Measurements from ENCODE around the gene ST6GAL1.
A peak's percentile ranks its signal among the peaks of the same experiment; 100 is the strongest.

Gene ST6GAL1

DNA sequence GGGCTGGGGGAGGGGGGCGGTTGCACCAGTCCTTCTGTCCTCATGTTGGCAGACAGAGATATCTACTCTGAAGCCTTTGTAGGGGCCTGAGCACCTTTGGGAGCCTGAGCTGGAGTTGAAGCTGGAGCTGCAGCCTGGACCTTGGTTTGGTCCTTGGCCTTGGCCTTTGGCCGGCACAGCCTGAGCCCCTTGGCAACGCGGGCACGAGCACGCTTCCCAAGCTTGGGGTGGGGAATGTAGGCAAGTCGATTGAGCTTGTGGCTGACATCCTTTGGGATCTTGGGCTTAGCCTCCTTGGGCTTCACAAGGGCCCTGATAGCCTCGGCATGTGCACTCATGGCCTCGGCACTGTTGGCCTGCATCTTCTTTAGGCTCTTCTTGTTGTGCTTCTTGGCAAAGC, 8.1 kb upstream of the ST6GAL1 start:
- no peak overlapping the region for H3K27ac ChIP-seq
- no peak for TF ChIP-seq CTCF (conservative IDR thresholded peaks at IDR 0.05)

GRCh38 chr3:186922790-186923189, 7.5 kb upstream of the ST6GAL1 start:
- no peak for TF ChIP-seq CTCF (conservative IDR thresholded peaks at IDR 0.05)
- H3K27ac ChIP-seq: no peak overlapping the region

DNA sequence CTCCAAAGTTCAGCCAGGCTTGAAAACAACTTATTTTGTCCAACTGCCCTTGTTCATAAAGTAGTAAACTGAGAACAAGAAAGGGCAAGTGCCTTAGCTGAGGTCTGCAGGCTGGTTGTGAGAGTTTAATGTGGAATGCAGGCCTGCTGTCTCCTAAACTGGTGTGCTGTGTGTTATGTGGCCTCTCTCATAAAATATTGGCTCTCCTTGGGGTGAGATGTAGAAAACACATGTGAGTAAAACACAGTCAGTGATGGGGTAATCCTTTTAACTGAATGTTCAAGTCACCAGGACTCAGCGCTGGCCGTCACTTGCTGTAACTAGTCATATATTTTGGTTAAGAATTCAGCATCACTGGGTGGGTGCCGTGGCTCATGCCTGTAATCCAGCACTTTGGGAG, 7.1 kb upstream of the ST6GAL1 start:
- no peak for TF ChIP-seq CTCF (conservative IDR thresholded peaks at IDR 0.05)
- H3K27ac ChIP-seq: no peak overlapping the region

GRCh38 chr3:186925826-186926225, 4.5 kb upstream of the ST6GAL1 start:
- TF ChIP-seq CTCF (conservative IDR thresholded peaks at IDR 0.05): no peak
- no peak overlapping the region for H3K27ac ChIP-seq

GRCh38 chr3:186929186-186929585, 1.1 kb upstream of the ST6GAL1 start:
- no peak overlapping the region for H3K27ac ChIP-seq
- TF ChIP-seq CTCF (conservative IDR thresholded peaks at IDR 0.05): no peak

- H3K27ac ChIP-seq: peak overlapping the region; percentile 83; the same call in 1 of the 2 replicates
- no peak for TF ChIP-seq CTCF (conservative IDR thresholded peaks at IDR 0.05)
These were observed 641 bp upstream of the ST6GAL1 start for GRCh38 chr3:186929685-186930084.

DNA sequence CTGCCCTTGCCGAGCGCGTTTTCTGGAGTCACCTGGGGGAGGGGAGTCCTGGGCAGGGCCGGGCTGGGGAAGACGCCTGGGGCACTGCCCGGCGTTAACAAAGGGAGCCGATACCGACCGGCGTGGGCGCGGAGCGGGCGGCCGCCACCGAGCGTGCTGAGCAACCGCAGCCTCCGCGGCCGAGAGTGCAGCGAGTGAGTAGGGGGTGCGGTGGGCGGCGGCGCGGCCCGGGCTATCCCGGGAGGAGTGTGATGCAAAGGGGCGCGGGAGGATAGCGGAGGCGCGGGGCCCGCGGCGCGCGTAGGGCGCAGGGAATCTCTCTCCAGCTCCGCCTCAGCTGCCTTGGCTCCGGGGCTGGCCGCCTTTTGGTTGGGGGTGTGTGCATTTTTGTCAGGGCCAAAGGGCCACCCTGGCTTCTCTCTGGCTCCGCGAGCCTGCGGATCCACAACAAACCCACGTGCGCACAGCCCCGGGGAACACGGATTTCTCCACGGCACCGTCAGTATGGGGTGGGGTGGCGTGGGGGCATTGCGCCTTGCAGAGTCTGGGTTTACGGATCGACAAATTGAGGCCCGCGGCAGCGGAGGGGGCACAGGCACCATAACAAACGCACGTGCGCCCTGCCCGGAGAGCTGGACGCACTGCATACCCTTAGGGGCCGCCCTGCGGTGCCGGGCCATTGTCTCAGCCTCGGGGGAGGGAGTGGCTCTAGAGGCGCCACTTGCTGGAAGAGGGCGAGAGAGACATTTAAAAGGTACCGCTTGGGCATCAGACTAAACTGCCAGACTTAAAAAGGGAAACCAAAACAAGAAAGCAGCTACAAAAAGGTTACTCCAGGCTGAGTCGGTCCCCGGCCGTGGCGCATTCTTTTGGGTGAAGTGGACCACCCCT, 560 bp downstream of the ST6GAL1 start:
- TF ChIP-seq CTCF (conservative IDR thresholded peaks at IDR 0.05): peak; percentile 31; the same call in 1 of the 2 replicates
- peak overlapping the region; percentile 83 for H3K27ac ChIP-seq
